Measurements from ENCODE around the gene LCAT. TPM values are rescaled to one million over a fixed set of nuclear protein-coding genes. Genes with fewer than 3 reads are reported as not detected.
"Not testable (repeated sequence)": the region's sequence is repeated elsewhere in the genome, so short reads cannot be mapped to it uniquely, and the experiment has no call there.

The LCAT gene
- polyA plus RNA-seq, 12 donors = 15.7 to 39.5 (median 18.8) TPM; not detected in 1

DNA sequence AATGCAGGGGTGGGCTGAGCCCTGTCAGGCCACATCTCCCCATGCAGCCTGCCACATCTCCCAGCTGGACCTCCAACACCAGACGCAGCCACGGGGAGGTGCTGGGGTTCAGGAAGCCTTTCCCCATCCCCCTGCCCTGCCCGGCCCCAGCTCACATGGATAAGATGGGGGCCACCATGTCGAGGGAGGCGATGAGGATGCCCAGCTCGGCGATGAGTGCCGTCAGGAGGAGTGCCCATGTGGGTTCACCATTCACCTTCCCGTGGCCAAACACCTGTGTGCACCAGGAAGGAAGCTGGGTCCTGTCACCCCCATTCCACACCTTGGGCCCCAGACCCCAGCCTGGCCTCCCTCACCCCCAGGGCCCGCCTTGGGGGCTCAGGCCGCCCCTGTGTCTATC, 5.7 kb upstream of the LCAT start:
- no peak for DNase-seq

DNA sequence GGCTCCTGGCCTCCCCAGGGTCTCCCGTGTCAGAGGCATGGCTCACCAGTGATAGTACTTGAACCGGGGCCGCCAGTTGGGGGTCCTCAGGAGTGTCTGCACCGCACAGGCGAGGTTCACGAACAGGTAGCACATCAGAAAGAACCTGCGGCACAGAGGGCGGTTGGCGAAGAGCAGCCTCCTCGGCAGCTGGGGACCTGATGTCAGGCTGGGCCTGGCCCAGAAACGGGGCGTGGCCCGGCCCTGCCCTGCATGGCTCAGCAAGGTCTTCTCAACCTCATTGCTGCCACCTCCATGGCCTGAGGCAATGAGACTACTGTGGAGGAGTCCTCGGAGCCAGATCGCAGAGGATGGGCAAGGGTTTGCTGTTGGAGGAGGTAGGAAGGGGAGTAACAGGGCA, 4.1 kb upstream of the LCAT start:
- no peak for DNase-seq

DNA sequence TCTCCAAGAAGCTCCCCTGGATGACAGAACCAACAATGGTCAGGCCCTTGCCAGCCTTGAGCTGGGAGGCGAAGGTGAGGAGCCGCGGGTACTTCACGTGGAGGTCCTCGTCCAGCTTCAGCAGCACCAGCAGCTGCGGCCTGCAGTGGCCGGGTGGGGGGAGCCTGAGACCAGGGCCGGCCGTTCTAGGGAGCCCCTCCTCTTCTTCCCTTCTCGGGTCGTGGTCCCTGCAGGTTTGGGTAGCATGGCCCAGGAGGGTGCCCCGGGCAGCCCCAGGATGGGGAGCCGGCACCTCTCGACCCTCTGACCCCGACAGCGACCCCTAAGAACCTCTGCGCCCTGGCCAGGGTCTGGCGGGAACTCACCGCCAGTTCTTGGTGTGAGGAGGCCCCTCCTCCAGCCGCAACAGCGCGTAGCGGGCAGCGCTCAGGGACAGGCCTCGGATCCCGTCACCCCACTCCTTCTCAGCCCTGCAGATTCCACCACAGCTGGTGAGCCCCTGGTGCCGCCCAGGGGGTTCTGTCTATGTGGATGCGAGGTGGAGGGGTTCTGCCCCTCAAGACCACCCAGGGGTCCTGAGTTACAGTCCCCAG, 3.1 kb upstream of the LCAT start:
- no peak for DNase-seq

DNA sequence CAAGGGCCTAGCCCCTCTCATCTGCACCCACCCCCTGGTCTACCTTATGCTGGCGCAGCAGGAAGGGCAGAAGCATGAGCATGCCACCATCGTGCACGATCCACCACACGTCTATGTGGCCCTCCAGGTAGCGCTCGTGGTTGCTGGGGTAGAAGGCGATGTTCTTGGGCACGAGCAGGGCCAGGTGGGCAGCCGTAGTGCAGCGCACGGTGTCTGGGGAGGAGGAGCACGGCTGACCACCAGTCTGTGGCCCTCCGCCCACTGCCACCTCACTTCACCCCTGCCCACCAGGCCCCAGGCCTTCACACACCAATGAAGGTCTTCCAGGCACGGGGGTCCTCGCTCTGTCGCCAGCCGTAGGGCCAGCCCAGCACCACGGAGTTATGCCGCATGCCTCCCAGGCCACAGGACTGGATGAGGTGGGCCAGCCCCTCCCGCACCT, 2.2 kb upstream of the LCAT start:
- no peak for DNase-seq

DNA sequence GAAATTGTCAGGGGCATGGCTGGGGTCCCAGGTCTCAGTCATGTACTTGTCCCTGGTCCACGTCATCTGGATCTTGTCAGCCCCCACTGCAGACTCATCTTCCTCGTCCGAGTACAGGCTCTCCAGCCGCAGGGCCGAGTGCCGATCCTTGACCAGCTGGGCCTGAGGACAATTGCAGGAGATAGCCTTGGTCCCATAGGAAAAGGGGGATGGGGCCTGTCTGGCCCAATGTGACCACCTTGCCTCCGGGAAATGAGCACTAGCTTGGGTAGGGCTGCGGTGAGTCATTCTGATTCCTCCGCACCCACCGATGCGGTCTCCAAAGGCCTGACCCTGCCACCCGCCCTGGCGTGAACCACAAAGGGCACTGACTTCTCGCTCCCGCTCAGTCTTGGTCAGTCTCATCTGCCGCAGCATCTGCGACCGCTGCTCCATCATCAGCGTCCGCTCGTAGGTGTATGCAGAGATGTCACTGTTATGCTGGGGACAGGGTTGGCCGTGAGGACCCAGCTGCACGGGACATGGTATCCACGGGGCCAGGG, 1.5 kb upstream of the LCAT start:
- no peak for DNase-seq

DNA sequence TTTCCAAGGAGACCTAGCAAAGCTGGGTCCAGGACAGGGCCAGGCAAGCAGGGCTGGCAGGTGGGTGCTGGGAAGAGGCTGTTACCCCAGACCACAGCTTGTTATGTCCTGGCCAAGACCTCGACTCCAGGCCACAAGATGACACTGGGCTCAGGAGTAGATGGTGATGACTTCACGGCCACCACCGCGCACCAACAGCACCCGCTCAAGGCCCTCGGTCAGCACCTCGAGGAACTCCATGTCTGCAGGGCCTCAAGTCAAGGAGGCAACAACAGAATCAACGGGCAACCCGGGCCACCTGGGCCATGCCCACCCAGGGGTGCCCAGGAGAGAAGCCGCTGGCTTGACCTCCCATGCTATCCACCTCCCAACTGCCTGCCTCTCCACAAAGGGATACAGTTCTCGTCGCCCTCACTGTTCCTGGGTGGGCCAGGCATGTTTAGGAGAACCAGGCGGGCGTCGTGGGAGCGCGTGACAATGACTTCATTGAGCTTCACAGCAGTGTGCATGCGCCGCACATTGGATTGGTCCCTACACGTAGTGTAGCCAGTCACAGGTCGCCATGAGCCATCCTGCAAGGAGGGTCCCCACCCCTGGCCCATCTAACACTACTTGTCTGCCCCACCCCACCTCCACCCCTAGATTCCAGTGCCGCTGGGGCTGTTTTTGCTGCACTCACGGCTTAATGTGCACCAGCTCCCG, 921 bp upstream of the LCAT start:
- no peak for DNase-seq

DNA sequence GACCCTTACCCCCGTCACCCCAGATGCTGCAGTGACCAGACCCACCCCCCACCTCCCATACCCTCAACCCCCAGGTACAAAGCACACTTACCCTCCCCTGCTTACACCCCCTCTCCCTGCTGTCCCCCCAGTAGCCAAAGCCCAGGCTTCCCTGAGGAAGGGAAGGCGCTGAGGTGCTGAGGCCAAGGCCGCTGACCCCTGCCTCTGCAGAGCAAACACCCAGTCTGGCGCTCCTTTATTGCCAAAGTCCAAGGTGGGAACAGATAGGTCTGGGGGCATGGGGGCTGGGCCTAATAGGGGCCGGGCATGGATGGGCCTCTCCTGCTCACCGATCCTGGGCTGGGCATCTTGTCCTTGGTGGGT, 683 bp downstream of the LCAT start:
- no peak for DNase-seq

DNA sequence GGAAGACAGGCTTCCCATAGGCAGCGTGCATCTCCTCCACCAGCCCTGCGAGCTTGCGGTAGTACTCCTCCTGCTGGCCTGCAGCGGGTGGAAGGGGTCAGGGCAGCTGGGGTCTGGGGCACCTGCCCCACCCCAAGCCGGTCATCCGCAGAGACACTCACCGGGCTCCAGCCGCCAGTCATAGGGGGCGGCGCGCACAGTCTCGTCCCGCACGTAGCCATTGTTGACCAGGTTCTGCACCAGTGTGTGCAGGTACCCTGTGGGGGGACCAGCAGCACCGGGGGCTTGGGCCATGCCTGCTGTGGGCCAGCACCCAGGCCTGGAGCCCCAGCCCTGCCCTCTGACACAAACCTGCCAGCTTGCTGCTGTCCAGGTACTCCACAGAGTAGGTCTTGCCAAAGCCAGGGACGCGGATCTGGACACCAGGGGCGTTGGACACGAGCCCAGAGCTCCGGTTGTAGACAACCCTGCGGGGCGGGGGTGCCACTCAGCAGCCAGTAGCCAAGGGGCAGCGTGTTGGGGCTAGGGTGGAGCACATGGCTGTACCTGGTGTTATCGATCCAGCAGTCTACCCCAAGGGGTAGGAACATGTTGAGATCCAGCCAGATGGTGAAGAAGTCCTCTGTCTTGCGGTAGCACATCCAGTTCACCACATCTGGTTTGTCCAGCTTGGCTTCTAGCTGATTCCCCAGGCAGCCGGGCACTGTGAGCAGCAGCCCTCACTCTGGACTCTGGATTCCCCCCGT, 1.2 kb downstream of the LCAT start:
- no peak for DNase-seq

DNA sequence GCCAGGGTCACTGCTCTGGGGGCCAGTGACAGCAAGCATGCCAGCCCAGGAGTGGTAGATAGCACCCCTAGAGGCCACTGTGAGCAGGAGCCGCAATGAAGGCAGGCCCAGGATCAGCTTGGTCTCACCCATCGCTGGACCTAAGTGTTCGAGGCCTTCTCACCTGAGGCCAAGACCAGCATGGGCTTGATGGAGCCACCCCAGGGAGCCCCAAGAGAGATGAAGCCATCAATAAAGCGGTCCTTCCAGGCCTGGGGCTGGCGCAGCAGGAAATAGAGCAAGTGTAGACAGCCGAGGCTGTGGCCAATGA, 1.8 kb downstream of the LCAT start:
- DNase-seq = no peak

DNA sequence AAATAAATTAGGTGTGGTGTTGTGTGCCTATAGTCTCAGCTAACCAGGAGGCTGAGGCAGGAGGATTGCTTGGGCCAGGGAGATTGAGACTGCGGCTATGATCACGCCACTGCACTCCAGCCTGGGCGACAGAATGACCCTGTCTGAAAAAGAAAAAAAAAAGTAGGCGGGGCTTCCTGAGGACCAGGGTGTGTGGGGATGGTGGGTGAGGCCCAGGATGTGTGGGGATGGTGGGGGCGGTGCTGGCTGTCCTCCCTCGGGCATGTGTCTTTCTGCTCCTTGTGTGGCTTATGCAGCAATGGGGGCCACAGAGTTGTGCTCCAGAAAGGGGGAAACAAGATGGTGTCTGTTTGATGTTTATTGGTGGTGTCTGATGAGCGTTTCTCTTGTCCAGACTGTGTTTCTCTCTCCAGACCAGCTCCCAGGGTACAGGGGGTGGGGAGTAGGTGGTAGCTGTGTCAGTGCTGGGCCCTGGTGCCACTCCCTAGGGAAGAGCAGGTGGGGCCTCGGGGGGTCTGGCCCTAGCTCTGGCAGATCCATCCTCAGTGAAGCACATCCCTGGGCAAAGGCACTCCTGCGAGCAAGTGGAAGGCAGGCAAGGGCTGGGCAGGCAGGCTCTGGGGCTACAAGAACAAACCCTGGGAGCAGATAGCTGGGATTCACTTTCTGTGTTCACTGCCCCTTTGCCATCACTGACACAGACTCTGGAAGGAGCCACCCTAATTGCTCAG, 2.3 kb downstream of the LCAT start:
- DNase-seq = no peak

DNA sequence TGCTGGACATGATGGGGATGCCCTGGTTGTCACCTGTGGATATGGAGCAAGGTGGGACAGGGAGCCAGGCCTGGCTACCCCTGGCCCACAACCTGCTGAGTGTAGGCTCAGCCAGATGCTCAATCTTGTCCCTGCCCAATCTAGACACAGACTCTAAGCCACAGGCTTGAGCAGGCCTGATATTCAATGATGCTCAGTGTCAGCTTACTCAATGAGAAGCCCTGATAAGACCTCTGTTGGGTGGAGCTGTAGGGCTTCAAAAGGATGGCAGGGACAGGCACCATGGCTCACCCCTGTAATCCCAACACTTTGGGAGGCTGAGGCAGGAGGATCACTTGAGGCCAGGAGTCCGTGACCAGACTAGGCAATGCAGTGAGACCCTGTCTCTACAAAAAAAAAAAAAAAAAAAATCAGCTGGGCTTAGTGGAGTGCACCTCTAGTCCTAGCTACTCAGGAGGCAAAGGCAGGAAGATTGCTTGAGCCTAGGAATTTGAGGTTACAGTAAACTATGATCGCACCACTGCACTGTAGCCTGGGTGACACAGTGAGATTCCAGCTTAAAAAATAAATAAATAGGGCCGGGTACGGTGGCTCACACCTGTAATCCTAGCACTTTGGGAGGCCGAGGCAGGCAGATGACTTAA, 3.4 kb downstream of the LCAT start:
- DNase-seq = no peak

DNA sequence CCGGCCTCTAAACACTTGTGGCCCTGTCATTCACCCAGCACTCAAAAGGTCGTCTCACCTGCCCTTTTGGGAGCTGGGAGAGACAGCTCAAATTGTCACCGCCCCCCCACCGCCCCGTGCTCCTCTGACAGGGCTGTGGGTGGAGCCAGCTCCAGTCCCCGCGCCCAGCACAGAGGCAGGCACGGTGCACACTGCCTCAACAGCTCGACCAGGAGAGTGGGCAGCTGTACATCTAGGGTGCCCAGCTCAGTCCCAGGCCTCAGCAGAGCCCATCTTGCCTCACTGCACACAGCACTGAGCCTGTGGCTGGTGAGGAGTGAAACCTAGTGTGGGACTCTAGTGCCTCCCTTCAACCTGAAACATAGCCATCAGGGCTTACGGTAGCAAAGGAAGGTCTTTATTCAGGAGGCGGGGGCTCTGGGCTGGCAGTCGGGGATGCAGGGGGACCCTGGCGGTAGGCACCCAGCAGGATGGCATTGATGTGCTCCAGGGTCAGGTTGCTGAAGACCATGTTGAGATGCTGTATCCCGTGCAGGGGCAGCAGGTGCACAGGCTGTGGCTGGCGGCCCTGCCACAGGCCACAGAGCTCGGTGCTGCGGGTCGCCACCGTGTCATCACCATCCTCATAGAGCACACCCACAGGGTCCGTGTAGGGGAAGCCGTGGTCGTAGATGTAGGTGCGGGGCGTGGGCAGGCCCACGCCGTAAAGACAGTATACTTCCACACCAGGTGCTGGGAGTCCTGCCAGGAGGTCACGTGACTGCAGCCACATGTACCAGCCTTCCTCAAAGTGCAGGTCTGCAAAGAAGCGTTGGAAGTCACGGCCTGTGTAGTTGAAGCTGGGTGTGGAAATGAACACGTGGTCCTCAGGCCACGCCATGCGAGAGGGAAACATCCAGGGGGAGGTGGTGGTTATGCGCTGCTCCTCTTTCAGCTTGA, 4.1 kb downstream of the LCAT start:
- no peak for DNase-seq

DNA sequence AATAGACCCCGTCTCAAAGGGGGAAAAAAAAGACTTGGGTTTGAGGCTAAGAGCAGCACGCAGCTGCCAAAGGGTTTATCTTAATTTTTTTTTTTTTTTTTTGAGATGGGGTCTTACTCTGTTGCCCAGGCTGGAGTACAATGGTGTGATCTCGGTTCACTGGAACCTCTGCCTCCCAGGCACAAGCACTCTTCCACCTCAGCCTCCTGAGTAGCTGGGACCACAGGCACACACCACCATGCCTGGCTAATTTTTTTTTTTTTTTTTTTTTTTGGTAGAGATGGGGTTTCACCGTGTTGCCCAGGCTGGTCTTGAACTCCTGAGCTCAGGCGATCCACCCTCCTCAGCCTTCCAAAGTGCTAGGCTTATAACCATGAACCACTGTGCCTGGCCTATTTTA, 6.2 kb downstream of the LCAT start:
- not testable (repeated sequence) for DNase-seq

DNA sequence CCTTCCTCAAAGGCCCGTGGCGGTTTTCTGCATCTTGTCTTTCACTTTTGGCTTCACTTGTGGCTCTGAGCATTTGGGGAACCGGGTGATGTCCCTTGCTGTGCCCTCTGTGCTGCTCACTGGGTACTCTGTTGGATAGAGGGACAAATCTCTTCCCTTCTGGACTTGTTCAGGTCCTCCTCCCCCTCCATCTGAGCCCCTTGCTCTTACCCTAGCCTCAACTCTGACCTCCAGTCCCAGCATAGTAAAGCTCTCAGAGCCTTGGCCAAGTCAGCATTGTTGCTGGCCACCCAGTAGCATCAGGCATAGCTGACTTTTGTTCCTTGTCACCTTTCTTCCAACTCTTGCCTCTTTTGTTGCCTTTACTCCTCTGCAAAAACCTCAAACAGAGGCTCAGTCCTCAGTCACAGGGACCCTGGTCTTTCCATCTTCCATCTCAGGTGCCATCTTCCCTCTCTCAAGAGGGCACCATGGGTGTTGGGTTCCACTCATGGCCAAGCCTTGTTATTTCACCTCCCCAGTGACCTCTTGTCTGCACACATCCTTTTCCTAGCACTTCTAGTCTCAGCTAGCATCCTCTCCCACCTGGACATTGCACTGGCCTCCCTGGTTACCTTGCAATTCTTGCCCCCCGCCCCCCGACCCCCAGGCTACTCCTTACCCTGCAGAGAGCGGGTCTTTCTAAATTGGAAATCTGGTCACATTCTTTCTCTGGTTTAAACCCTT, 6.9 kb downstream of the LCAT start:
- DNase-seq = peak; percentile 63

DNA sequence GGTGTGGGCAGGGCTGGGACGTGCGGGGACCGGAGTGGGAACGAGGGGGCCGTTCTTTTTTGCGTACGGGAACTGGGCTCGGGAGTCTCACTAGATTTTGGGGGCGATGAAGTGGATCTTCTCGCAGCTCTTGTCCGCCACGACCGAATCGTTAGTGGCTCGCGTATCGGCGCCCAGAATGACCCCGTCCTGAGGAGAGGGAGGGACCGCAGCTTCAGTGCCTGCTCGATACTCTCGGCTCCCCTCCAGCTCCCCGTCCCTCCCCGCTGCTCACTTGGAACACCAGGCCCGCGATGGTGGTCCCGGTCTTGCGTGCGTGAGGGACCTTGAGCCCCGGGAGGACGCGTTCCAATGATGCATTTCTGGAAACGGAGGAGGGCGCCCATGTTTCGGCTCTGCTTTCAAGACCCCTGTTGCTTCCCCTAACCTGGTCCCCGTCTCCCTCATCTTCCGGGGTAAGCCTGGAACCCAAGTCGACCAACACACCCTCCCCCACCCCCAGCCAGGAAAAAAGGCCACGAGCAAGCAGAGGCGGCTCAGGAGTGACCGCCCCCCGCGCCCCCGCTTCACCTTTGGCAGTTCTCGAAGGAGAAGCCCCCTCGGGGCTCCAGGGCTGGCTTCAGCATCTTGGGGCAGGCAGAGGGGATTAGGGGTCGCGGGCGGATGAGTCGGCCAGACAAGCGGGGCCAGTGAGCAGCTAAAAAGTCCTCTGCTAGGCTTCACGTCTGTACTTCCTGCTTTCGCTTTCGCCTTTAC, 7.6 kb downstream of the LCAT start, which contains the start of gene PSMB10:
Gene PSMB10, minus strand, starts transcription at position 727 of the 756 bp plus-strand sequence. Its CDS starts 101 bp downstream, at position 626.
- peak; percentile 62 for DNase-seq

DNA sequence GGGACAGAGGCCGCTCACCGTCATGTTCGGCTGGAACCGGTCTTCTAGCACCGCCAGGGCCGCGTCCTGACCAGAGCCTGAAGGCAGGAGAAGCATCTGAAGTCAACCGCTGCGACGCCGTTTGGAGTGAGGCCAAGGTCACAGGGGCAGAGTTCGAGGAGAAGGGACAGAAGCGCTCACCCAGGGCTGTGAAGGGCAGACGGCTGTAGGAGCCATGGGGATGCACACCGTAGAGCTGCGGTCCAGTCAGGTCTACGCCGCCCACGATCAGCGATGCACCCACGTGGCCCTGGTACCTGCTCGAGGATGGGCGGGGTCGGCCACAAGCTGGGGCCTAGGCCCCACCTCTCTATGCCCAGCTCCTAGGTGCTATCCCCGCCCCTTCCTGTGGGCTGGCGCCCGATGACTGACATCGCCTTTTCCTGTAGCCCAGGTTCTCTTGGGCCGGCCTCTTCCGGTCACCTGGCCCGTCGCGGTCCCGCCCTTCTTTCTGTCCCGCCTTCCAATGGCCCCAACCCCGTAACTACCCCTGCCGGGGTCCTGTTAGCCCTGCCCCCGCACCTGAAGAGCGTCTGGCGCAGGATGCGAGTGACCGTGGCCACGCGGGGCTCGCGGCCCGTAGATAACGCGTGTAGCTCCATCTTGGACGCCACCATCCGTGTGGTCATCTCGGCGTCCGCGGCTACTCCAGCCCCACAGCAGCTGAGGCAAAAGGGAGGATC, 8.4 kb downstream of the LCAT start:
- DNase-seq = peak; percentile 92

DNA sequence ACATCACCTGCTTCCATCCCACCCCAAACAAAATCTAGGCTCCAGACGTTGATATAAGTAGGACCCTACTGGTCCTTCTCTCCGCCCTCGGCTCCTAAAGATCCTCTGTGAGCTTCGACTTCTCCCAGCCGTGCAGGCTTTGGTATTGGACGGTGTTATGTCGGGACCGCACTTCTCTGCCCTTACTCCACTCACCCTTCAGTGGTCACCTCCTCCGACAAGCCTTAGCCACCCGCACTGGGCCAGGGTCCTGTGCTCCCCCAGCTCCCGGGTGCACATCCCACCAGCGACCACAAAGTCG, 8.9 kb downstream of the LCAT start:
- DNase-seq = no peak

DNA sequence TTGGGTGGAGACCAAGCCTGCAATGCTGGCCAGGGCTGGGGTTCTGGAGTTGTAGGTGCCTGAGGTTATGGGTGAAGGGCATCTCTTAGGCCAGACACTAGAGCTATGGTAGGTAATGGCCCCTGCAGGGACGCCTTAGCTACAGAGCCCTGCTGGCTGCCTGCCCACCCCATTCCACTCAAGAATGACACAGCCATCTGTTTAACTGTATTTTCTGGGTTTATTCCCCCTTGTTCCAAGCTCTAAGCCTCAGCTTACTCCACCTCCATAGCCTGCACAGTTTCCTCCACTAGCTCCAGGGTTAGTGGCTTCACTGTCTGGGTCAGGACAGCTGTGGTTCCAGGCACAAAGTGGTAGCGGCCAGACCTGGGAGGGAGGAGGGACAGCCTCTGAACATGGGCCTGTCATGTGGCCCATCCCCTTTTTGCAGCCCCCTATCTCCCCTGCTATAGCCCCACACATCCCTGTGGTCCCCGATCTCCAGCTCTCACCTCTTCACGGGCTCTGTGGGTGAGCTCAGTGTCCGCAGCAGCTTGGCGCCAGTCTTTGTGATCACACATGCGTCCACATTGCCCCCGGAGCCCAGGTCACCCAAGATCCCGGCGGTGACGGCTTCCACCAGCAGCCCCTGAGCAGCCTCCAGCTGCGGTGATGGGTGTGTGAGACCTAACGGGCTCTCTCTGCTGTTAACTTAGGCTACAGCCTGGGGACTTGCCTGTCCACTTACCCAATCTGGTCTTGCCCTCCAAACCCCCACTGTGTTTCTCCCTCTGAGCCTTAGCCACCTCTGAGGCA, 9.4 kb downstream of the LCAT start:
- DNase-seq = no peak

All from muscle of arm (tissue), 12 donors.